Smooth muscle cell (in vitro differentiated cells): Measurements from ENCODE around the gene DSE. TPM values are rescaled to one million over a fixed set of nuclear protein-coding genes. Genes with fewer than 3 reads are reported as not detected.

Experiments used
- DNase-seq: peaks from one replicate; lab custom pipeline; 2025; ENCODE audit not compliant: unreplicated experiment; lab: John Stamatoyannopoulos, UW
- H2AFZ ChIP-seq: fragments of 200-600 bp; sonication (generic); 2 replicates; pipeline ENCODE4 v1.6.0; 2016; ENCODE audit warnings: antibody characterized with exemption, low read depth, mild to moderate bottlenecking
- H3F3A ChIP-seq: fragments of 200-600 bp; sonication (generic); 2 replicates; pipeline ENCODE4 v1.6.0; 2017; ENCODE audit warnings: antibody characterized with exemption, low read depth
- H3K27ac ChIP-seq: fragments of 200-600 bp; sonication (generic); 2 replicates; pipeline ENCODE4 v1.5.1; 2016; ENCODE audit warnings: low read depth, mild to moderate bottlenecking
- H3K27me3 ChIP-seq: fragments of 200-600 bp; sonication (generic); 2 replicates; pipeline ENCODE4 v1.6.1; 2016; ENCODE audit warnings: low read depth, mild to moderate bottlenecking
- H3K36me3 ChIP-seq: fragments of 200-600 bp; sonication (generic); 2 replicates; pipeline ENCODE4 v1.5.1; 2016; ENCODE audit warnings: low read depth
- H3K4me1 ChIP-seq: fragments of 200-600 bp; sonication (generic); 2 replicates; pipeline ENCODE4 v1.5.1; 2016; ENCODE audit warnings: low read depth
- H3K4me2 ChIP-seq: fragments of 200-600 bp; sonication (generic); 2 replicates; pipeline ENCODE4 v1.6.0; 2016; ENCODE audit warnings: mild to moderate bottlenecking
- H3K4me3 ChIP-seq: fragments of 200-600 bp; sonication (generic); 2 replicates; pipeline ENCODE4 v1.5.1; 2016; ENCODE audit warnings: mild to moderate bottlenecking
- H3K79me2 ChIP-seq: fragments of 200-600 bp; sonication (generic); 2 replicates; pipeline ENCODE4 v1.6.0; 2016; ENCODE audit warnings: low read depth, mild to moderate bottlenecking
- H3K9ac ChIP-seq: fragments of 200-600 bp; sonication (generic); 2 replicates; pipeline ENCODE4 v1.6.0; 2016; ENCODE audit warnings: low read depth
- H3K9me3 ChIP-seq: fragments of 200-600 bp; sonication (generic); replicated peaks from 2 replicates; pipeline ENCODE4 v1.5.1; 2016; ENCODE audit warnings: low read depth
- H4K20me1 ChIP-seq: fragments of 200-600 bp; sonication (generic); 2 replicates; pipeline ENCODE4 v1.6.0; 2016; ENCODE audit warnings: low read depth
- WGBS: methylation state at CpG from one replicate; pipeline ENCODE4 v1.1.7; 2016; ENCODE audit warnings: low lambda C conversion rate; 5-methylcytosine and 5-hydroxymethylcytosine counted together
- polyA plus RNA-seq: library from polyadenylated mRNA; unstranded; fragments of >200 nt; fragmentation: Nextera tagmentation; extraction: Ambion mirVana; gene quantifications from 2 replicates; pipeline ENCODE4 v1.2.1, GENCODE V29; 2016
- total RNA-seq: library from RNA; depleted of rRNA; stranded (reverse); fragments of >200 nt; gene quantifications from 2 replicates; pipeline ENCODE4 v1.2.3, GENCODE V29; 2014
- TF ChIP-seq, protein P1 (sequence below): fragments of 200-600 bp; sonication (generic); IDR thresholded peaks from 2 replicates; pipeline ENCODE4 v1.5.1; 2017; ENCODE audit warnings: borderline replicate concordance, mild to moderate bottlenecking, antibody characterized with exemption; ENCODE audit not compliant: insufficient read depth, poor library complexity, severe bottlenecking

The DSE gene
- total and polyA plus RNA-seq, 2 experiments from 2014 or later: 38.6 to 76.2 TPM

GRCh38 chr6:116422238-116422637, 51.5 kb downstream of the DSE start:
- Histone ChIP-seq H3K79me2 (peaks cover 81% of the 10 kb centered on the region), H3K9me3 (no peaks in the 10 kb centered on the region), H3K4me2 (no peak overlapping the region), H2AFZ (no peak overlapping the region), H3K27me3 (no peaks in the 10 kb centered on the region), H3K36me3 (peaks cover 10% of the 10 kb centered on the region), H3K4me1 (no peaks in the 10 kb centered on the region), H3K4me3 (no peak overlapping the region), H3K9ac (no peak overlapping the region), H3K27ac (no peak overlapping the region), H3F3A (no peaks in the 10 kb centered on the region), H4K20me1 (peaks cover 54% of the 10 kb centered on the region)
- TF ChIP-seq, protein P1, sequence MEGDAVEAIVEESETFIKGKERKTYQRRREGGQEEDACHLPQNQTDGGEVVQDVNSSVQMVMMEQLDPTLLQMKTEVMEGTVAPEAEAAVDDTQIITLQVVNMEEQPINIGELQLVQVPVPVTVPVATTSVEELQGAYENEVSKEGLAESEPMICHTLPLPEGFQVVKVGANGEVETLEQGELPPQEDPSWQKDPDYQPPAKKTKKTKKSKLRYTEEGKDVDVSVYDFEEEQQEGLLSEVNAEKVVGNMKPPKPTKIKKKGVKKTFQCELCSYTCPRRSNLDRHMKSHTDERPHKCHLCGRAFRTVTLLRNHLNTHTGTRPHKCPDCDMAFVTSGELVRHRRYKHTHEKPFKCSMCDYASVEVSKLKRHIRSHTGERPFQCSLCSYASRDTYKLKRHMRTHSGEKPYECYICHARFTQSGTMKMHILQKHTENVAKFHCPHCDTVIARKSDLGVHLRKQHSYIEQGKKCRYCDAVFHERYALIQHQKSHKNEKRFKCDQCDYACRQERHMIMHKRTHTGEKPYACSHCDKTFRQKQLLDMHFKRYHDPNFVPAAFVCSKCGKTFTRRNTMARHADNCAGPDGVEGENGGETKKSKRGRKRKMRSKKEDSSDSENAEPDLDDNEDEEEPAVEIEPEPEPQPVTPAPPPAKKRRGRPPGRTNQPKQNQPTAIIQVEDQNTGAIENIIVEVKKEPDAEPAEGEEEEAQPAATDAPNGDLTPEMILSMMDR: no peak
- DNase-seq: no peak
- WGBS: 82% methylated on average over 3 of the region's 3 CpGs

GRCh38 chr6:116424001-116424400, 53.3 kb downstream of the DSE start:
- H2AFZ ChIP-seq: no peak overlapping the region

DNA sequence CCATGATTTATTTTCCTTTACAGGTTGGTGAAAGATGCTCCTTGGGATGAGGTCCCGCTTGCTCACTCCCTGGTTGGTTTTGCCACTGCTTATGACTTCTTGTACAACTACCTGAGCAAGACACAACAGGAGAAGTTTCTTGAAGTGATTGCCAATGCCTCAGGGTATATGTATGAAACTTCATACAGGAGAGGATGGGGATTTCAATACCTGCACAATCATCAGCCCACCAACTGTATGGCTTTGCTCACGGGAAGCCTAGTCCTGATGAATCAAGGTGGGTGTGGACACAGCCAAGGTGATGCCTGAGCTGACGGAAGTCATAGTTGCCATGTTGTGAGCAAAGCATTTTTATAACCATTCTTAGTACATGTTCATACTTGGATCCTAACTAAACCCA, 55.8 kb downstream of the DSE start:
- DNase-seq: no peak
- Histone ChIP-seq H3F3A (no peaks in the 10 kb centered on the region), H3K79me2 (peaks cover 47% of the 10 kb centered on the region), H4K20me1 (peaks cover 30% of the 10 kb centered on the region), H3K4me1 (no peaks in the 10 kb centered on the region), H3K9me3 (no peaks in the 10 kb centered on the region), H2AFZ (no peak overlapping the region), H3K4me3 (no peak overlapping the region), H3K36me3 (peaks cover 26% of the 10 kb centered on the region), H3K9ac (no peak overlapping the region), H3K27me3 (no peaks in the 10 kb centered on the region), H3K4me2 (no peak overlapping the region), H3K27ac (no peak overlapping the region)
- 90% methylated on average over 3 of the region's 3 CpGs for WGBS
- TF ChIP-seq, protein P1: no peak

More at GRCh38 chr6:116424001-116424400, 53.3 kb downstream of the DSE start:
- Histone ChIP-seq H3K79me2 (peaks cover 69% of the 10 kb centered on the region), H4K20me1 (peaks cover 52% of the 10 kb centered on the region), H3K9ac (no peak overlapping the region), H3K36me3 (peaks cover 18% of the 10 kb centered on the region), H3K4me2 (no peak overlapping the region), H3K27me3 (no peaks in the 10 kb centered on the region), H3K4me1 (no peaks in the 10 kb centered on the region), H3K27ac (no peak overlapping the region), H3K9me3 (no peaks in the 10 kb centered on the region), H3K4me3 (no peak overlapping the region), H3F3A (no peaks in the 10 kb centered on the region)
- 88% methylated on average over 1 of the region's 1 CpG for WGBS
- DNase-seq: no peak
- TF ChIP-seq, protein P1: no peak

GRCh38 chr6:116429111-116429510, 58.4 kb downstream of the DSE start:
- Histone ChIP-seq H2AFZ (no peak overlapping the region), H3K36me3 (peaks cover 36% of the 10 kb centered on the region), H3K79me2 (peaks cover 22% of the 10 kb centered on the region), H3F3A (no peaks in the 10 kb centered on the region), H3K4me2 (no peak overlapping the region), H3K4me1 (no peaks in the 10 kb centered on the region), H3K4me3 (no peak overlapping the region), H4K20me1 (peaks cover 9% of the 10 kb centered on the region), H3K9me3 (no peaks in the 10 kb centered on the region), H3K27ac (no peak overlapping the region), H3K27me3 (no peaks in the 10 kb centered on the region), H3K9ac (no peak overlapping the region)
- TF ChIP-seq, protein P1: no peak
- no peak for DNase-seq
- WGBS: 98% methylated on average over 2 of the region's 2 CpGs
